Hepatocyte (in vitro differentiated cells): ENCODE data around the gene TMEM87B. TPM values are rescaled to one million over a fixed set of nuclear protein-coding genes. Genes with fewer than 3 reads are reported as not detected.

Experiments
- DNase-seq: peaks from one replicate; pipeline ENCODE4 v3.0.0-alpha.2; 2016; ENCODE audit warnings: low spot score
- H2AFZ ChIP-seq: fragments of 200-600 bp; sonication (generic); 2 replicates; pipeline ENCODE4 v1.6.0; 2016; ENCODE audit warnings: antibody characterized with exemption, mild to moderate bottlenecking
- H3K27ac ChIP-seq: fragments of 200-600 bp; sonication (generic); 2 replicates; pipeline ENCODE4 v1.5.1; 2016; ENCODE audit warnings: mild to moderate bottlenecking
- H3K27me3 ChIP-seq: fragments of 200-600 bp; sonication (generic); 2 replicates; pipeline ENCODE4 v1.6.1; 2016
- H3K36me3 ChIP-seq: fragments of 200-600 bp; sonication (generic); replicated peaks from 2 replicates; pipeline ENCODE4 v1.5.1; 2016; ENCODE audit warnings: low read depth; ENCODE audit not compliant: insufficient read depth
- H3K4me1 ChIP-seq: fragments of 200-600 bp; sonication (generic); 2 replicates; pipeline ENCODE4 v1.5.1; 2016; ENCODE audit warnings: mild to moderate bottlenecking, moderate library complexity; ENCODE audit not compliant: insufficient read depth
- H3K4me2 ChIP-seq: fragments of 200-600 bp; sonication (generic); 2 replicates; pipeline ENCODE4 v1.6.0; 2016
- H3K4me3 ChIP-seq: fragments of 200-600 bp; sonication (generic); 2 replicates; pipeline ENCODE4 v1.5.1; 2016; ENCODE audit warnings: mild to moderate bottlenecking
- H3K79me2 ChIP-seq: fragments of 200-600 bp; sonication (generic); 2 replicates; pipeline ENCODE4 v1.6.0; 2017; ENCODE audit warnings: mild to moderate bottlenecking
- H3K9me2 ChIP-seq: fragments of 200-600 bp; sonication (generic); replicated peaks from 2 replicates; pipeline ENCODE4 v1.6.0; 2017; ENCODE audit warnings: mild to moderate bottlenecking; ENCODE audit not compliant: insufficient read depth
- H3K9me3 ChIP-seq: fragments of 200-600 bp; sonication (generic); 2 replicates; pipeline ENCODE4 v1.5.1; 2016; ENCODE audit warnings: low read depth, mild to moderate bottlenecking
- H4K20me1 ChIP-seq: fragments of 200-600 bp; sonication (generic); 2 replicates; pipeline ENCODE4 v1.6.0; 2016; ENCODE audit warnings: mild to moderate bottlenecking; ENCODE audit not compliant: insufficient read depth, poor library complexity, severe bottlenecking
- CTCF ChIP-seq: fragments of 200-600 bp; sonication (generic); IDR thresholded peaks from 2 replicates; pipeline ENCODE4 v1.5.1; 2016; ENCODE audit warnings: antibody characterized with exemption, mild to moderate bottlenecking; ENCODE audit not compliant: poor library complexity
- EZH2 ChIP-seq: fragments of 200-600 bp; sonication (generic); IDR thresholded peaks from 2 replicates; pipeline ENCODE4 v1.6.1; 2016; ENCODE audit warnings: antibody characterized with exemption, mild to moderate bottlenecking, borderline replicate concordance
- EZH2phosphoT487 ChIP-seq: fragments of 200-600 bp; sonication (generic); IDR thresholded peaks from one replicate; pipeline ENCODE4 v1.6.1; 2018; ENCODE audit warnings: antibody characterized with exemption, mild to moderate bottlenecking, low read depth, moderate library complexity; ENCODE audit not compliant: unreplicated experiment, severe bottlenecking
- WGBS: methylation state at CpG from one replicate; pipeline ENCODE4 v1.1.6; 2016; ENCODE audit warnings: low lambda C conversion rate; ENCODE audit errors: missing lambda C conversion rate; 5-methylcytosine and 5-hydroxymethylcytosine counted together
- polyA plus RNA-seq: library from polyadenylated mRNA; unstranded; fragments of >200 nt; fragmentation: Nextera tagmentation; extraction: Ambion mirVana; gene quantifications from 2 replicates; pipeline ENCODE4 v1.2.1, GENCODE V29; 2016
- total RNA-seq: library from RNA; depleted of rRNA; stranded (reverse); fragments of >200 nt; gene quantifications from 2 replicates; pipeline ENCODE4 v1.2.3, GENCODE V29; 2014

TMEM87B gene
- total and polyA plus RNA-seq, 2 experiments from 2014 or later = 21.1 to 59.5 TPM

GRCh38 chr2:112032689-112033465 is 22.2 kb upstream of the TMEM87B start:
- Histone ChIP-seq H3K9me3 (no peaks in the 10 kb centered on the region), H3K4me3 (no peak overlapping the region), H3K36me3 (no peaks in the 10 kb centered on the region), H3K27ac (peak overlapping the region; percentile 71), H3K79me2 (no peaks in the 10 kb centered on the region), H3K4me2 (peak overlapping the region; percentile 30), H4K20me1 (no peaks in the 10 kb centered on the region), H2AFZ (no peak overlapping the region), H3K27me3 (no peaks in the 10 kb centered on the region), H3K9me2 (no peaks in the 10 kb centered on the region), H3K4me1 (peaks cover 22% of the 10 kb centered on the region)
- peak; percentile 35 for DNase-seq
- 67% methylated on average over 4 of the region's 4 CpGs for WGBS
- no peak for TF ChIP-seq EZH2
- peak; percentile 30 for TF ChIP-seq CTCF

- no peak for TF ChIP-seq EZH2phosphoT487
- TF ChIP-seq CTCF = no peak
- TF ChIP-seq EZH2 = no peak
- H3K4me3 ChIP-seq = no peak overlapping the region
- no peak overlapping the region for H3K27ac ChIP-seq
- 76% methylated on average over 1 of the region's 1 CpG for WGBS
- no peaks in the 10 kb centered on the region for H3K79me2 ChIP-seq
- H2AFZ ChIP-seq = no peak overlapping the region
- H4K20me1 ChIP-seq = no peaks in the 10 kb centered on the region
- DNase-seq = no peak
- H3K9me2 ChIP-seq = no peaks in the 10 kb centered on the region
- no peak overlapping the region for H3K4me2 ChIP-seq
- H3K4me1 ChIP-seq = peaks cover 22% of the 10 kb centered on the region
- no peaks in the 10 kb centered on the region for H3K9me3 ChIP-seq
- no peaks in the 10 kb centered on the region for H3K36me3 ChIP-seq
- no peaks in the 10 kb centered on the region for H3K27me3 ChIP-seq
These were observed 21.5 kb upstream of the TMEM87B start for GRCh38 chr2:112033600-112033999.

GRCh38 chr2:112034924-112035323 is 20.1 kb upstream of the TMEM87B start:
- TF ChIP-seq EZH2 (no peak), CTCF (no peak), EZH2phosphoT487 (no peak)
- no peak overlapping the region for H3K4me2 ChIP-seq
- H3K4me1 ChIP-seq = peaks cover 22% of the 10 kb centered on the region
- H3K79me2 ChIP-seq = no peaks in the 10 kb centered on the region
- H3K27me3 ChIP-seq = no peaks in the 10 kb centered on the region
- H3K36me3 ChIP-seq = no peaks in the 10 kb centered on the region
- WGBS = 95% methylated on average over 3 of the region's 3 CpGs
- DNase-seq = no peak
- no peaks in the 10 kb centered on the region for H3K9me3 ChIP-seq
- no peaks in the 10 kb centered on the region for H3K9me2 ChIP-seq
- H4K20me1 ChIP-seq = no peaks in the 10 kb centered on the region
- H3K4me3 ChIP-seq = no peak overlapping the region
- H2AFZ ChIP-seq = no peak overlapping the region
- no peak overlapping the region for H3K27ac ChIP-seq
